GM19240 (cell line): ENCODE measurements around the gene MAT2B.
"Not testable (repeated sequence)": the region's sequence is repeated elsewhere in the genome, so short reads cannot be mapped to it uniquely, and the experiment has no call there.

Source experiments
- DNase-seq: peaks from one replicate; pipeline ENCODE4 v3.0.0; 2011; ENCODE audit warnings: low spot score; ENCODE audit not compliant: insufficient read length

MAT2B gene

DNA sequence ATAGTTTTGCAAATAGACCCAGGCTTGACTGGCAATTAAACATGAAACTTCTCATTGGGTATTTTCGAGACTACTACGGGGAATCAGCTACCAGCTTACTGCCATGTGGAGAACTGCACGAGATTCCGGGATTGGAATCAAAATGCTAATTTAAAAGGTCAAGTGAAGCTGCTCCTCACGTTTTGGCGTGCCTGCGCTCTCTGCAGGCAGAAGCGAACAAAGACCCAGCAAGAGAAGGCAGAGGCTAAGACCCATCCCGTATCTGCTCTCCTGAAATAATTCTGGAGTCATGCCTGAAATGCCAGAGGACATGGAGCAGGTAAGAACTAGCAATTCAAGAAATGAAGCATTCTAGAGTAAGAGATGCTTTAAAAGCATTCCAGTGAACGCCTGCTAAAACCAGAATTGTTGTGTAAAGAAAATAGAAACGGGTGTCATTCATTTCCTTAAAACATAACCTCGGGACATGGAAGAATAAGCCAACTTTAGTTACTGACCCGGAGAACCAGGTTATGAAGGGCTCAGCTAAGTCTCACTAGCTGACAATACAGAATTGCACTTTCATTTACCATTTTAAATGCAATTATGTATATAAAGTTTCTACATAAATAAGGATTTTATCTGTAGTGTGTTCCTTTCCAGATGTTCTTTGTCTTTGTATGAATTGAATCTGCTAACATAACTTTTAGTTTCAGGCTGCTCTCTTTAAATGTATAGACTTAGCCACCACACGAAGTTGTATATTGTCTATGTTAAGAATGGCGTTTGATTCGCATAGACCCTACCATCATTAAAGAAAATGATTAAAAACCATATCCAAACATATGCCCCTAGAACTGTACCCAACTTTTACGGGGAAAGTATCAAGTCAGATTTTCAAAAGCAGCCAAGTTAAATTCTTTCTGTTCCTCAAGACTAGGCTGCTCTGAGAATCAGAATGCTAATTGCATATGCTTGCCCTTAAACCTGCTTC is 2.0 kb upstream of the MAT2B start:
- DNase-seq = no peak

DNA sequence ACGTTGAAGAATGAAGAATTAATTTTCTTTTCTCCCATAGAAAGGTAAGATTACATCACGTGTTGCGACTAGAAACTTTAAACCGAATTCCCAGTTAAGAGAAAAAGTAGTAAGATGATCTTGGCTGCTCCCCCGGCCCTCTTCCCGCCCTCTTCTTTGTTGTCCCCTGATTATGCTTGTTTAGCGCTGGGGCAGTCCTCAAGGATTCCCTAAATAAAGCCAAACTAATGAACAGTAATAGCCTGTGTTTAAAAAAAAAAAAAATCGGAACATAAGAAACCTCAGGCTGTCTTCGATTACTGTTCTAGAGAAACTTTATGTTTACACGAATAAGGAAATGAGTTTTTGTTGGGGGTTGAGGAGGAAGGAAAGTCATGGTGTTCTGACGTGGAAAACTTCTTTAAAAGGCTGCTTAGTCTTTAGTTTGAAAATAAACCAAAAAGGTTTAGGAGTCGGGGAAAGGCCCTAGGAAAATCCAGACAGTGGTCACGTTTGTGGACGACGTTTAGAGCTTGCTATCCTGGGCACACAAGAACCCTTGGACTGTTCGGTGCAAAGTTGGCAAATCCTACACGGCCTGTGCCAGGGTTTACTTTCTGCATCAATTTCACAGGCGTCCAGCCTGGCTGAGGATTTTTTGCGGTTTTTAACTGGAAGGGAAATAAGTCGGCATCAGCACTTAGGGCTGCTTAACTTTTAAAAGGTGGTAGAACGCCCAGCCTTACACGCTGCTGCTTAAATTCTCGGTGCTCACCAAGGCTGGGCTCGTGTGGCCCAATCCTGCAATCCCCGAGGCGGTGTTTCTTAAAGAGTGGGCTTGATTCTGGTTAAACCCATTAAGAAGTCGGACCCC is 1.1 kb upstream of the MAT2B start:
- DNase-seq = no peak

DNA sequence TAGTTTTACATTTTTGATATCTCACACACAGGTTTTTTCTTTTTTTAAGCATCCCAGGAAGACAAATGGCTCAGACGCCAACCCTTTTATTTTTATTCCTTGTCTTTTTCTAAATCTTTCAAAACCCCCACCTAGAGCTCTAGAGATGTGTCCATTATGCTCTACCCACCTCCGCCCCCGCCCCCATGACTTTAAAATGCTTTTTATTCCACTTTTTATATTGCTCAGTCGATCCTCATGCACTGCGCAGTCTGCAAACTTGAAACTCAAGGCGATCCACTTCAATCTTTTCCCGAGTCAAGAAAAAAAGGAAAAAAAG is 411 bp upstream of the MAT2B start:
- no peak for DNase-seq

DNA sequence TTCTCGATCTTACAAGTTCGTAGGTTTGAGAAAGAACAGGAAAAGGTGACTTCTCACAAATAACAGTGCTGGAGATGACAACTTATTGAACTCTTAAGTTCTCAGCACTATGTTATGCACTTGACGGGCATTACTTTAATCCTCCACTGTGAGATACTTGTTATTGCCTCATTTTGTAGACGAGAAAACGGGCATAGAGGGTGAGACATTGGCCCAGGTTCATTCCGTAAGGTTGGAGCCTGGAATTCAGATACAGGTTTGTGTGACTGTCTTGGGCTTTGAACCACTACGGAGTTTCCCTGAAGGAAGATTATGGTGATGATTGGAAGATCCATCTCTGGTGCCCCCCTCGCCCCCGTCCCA is 657 bp downstream of the MAT2B start:
- no peak for DNase-seq

DNA sequence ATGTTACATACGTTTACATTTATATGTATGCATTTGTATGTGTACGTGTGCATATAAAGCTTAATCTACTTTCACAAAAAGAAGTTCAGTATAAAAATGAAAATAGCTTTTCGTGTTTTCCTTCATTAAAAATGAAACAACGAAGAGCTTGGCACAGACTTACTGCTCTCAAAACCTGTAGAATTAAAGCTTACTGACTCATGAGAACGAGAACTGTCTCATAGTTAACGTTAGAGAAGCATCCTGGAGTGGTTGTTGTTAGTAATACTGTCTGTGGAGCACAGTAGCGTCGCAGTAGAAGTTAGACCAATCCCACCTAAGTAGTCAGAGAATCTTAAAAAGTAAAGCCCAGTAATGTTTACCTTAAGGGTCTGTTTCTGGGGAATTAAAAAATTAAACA is 1.3 kb downstream of the MAT2B start:
- no peak for DNase-seq

DNA sequence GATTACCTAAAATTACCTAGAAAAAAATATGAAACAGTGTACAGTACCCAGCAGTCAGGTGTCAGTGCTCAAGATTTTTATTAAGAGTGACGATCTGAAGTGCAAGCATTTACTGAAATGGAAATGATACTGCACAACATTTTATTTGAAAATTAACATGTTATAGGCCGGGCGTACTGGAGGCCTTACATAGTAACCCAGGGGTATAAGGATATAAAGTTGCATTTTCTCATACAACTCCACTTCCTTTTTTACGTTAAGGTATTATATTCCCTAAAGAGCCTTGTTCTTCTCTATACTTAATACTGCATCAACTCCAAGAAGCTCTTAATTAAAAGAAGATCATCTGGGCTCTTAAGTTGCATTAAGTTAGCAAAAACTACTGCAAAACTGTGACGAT is 3.3 kb downstream of the MAT2B start:
- no peak for DNase-seq

DNA sequence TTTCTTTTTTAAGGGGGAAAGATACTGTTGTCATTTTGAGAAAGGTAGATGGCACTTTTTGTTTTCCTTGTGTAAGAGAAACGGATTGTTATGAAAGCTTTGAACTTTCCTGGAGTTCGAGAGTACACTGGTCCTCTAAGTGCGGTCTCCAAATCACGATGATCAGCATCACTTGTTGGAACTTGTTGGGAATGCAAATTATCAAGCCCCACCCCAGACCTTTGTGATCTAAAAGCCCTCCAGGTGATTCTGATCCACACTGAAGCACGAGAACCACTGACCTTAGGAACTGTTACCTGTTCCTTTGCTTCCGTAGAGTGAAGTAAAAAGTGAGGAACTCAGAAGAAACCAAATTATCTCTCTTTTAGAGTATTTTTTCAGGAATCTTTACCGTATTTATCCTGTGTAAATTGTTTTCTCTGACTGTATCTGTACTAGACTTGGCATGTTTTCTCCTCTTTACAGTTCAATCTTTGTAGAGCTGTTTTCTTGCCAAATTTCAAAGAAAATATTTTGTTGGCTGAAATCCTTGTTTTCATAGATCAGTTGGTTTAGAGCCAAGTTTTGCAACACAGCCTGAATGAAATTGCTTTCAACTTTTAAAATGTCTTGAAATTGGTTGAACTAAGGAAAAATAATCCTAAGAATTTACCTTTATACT is 4.0 kb downstream of the MAT2B start:
- DNase-seq = no peak

DNA sequence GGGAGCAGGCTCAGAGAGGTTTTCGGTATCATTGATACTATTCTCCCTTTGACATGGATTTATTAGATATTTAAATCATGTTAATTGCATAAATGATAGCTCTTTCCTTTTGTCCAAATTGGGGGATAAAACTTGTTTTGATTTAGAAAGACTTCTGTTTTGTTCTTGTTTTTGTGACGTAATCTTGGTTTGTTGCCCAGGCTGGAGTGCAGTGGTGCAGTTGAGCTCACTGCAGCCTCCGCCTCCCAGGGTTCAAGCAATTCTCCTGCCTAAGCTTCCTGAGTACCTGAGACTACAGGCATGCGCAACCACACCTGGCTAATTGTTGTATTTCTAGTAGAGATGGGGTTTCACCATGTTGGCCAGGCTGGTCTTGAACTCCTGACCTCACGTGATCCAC is 7.1 kb downstream of the MAT2B start:
- DNase-seq = no peak

DNA sequence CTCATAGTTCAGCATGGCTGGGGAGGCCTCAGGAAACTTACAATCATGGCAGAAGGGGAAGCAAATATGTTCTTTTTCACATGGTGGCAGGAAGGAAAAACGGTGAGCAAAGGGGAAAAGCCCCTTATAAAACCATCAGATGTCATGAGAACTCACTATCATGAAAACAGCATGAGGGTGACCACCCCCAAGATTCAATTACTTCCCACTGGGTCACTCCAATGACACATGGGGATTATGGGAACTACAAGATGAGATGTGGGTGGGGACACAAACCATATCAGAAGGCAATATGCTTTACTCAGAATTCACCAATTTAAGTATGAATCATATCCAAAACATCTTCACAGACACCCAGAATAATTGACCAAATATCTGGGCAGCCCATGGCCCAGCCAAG is 19.7 kb downstream of the MAT2B start:
- DNase-seq = no peak

DNA sequence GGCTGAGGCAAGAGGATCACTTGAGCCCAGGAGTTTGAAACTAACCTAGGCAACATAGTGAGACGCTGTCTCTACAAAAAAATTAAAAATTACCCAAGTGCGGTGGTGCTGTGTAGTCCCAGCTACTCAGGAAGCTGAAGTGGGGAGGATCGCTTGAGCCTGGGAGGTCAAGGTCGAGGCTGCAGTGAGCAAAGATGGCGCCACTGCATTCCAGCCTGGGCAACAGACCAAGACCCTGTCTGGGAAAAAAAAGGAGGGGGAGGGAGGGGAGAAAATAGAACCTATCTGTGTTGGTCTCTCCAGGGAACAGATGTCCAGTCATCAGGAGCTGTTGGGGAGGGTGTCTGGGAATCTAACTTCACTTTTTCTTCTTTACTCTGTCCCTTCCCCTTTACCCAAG is 24.3 kb downstream of the MAT2B start:
- no peak for DNase-seq

DNA sequence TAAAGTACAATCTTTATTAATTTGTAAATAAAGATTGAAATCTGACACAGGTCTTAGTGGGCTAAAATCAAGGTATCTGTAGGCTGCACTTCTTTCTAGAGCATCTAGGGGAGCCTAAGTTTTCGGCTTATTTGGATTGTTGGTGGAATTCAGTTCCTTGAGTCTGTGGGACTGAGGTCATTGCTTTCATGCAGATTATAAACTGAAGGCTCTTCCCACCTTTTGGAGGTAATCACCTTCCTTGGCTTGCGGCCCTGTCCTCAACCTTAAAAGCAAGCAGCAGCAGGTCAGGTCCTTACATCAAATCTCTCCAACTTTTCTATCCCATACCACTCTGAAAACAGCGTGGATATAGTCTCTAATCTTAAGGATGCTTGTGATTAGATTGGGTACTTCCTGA is 25.9 kb downstream of the MAT2B start:
- DNase-seq = no peak

DNA sequence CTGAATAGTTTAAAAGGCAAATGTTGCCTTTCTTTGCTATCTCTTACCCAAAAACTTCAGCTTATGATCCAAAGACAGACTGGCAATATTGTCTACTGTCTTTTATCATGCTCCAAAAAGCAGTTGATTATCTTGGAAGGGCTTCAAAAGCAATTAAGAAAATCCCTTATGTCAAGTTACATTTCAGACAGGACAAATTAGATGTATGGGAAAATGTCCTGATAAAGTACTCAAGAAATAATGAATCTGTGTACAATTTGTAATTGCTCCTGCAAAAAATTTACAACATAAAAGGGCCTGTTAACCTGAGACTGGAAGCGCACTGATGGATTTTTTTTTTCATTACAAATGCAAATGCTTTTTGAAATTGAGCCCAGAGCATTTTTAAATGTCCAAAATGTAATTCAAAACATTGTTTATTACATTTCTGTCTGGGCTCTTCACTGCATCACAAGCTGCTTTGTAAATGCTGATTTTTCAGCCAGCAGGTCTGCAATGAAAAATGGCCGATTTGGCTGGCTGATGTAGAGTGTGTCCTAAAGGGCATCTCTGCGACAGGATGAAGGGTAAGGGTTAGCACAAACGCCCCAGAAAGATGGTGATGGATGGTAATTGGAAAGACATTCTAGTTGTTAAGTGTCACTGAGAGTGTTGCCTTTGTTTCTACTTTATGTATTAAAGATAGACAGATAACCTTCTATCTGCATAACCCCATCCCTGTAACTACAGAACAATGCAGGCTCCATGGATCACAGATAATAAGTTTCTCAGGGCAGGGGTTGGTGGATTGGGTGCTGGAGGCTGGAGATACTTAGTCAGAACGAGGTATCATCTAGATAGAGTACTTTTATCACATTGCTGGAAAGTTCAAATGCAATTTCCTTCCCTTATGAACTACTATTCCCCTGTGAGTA is 27.0 kb downstream of the MAT2B start:
- DNase-seq = no peak

DNA sequence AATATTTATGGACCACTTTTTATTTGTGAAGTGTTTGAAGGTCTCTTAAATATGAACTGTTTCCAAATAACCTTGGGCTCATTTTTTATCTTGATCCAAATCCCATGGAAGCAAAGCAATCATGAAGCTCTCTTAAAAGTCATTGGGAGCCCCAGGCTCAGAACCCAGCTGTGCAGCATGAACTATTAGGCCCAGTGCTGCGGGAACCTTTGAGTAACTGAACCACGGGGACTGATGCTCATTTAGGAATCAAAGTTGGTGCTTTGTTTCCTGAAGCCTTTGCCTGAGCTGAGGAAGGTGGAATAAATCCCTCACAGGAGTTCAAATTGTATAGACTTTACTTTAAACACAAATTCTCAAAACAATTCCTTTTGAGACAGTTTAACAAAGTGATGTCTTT is 27.8 kb downstream of the MAT2B start:
- DNase-seq = no peak

DNA sequence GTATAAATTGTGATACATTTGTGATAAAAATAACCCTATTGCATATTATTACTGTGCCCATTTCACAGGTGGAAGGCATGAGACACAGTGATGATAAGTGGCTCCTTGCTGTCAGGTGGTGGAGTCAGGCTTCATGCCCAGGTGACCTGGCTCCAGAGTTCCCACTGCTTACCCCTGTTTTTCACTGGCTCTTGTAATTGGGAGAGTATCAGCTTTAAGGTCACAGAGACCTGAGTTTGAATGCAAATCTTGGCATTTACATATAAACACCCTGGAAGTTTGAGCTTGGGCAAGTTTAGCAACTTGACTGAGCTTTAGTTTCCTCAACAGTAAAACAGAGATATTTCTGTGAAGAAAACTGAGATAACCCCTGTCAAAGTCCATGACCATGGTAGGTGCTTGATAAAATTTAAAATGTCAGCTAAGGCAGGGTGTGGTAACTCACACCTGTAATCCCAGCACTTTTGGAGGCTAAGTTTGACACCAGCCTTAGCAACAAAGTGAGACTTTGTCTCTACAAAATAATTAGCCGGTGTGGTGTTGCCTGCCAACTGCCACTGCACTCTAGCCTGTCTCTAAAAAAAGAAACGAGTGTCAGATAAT is 29.2 kb downstream of the MAT2B start:
- DNase-seq = no peak

DNA sequence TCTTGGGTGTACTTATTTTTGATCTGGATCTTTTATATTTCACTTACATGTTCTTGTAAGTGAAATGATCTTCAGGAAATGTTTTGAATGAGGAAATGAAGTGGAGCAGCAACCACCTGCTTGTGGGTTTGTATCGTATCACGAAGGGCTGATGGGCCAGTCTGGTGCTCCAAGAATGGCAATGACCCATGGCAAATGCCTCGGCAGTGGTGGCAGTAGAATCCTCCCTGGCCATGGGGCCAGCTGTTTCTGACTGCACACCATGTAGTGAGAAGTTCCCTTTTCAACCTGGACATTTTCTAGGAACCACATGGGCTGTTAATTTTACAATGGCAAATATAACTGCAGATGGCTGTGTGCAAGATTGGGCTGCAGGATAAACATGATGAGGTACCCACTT is 29.9 kb downstream of the MAT2B start:
- DNase-seq = no peak

DNA sequence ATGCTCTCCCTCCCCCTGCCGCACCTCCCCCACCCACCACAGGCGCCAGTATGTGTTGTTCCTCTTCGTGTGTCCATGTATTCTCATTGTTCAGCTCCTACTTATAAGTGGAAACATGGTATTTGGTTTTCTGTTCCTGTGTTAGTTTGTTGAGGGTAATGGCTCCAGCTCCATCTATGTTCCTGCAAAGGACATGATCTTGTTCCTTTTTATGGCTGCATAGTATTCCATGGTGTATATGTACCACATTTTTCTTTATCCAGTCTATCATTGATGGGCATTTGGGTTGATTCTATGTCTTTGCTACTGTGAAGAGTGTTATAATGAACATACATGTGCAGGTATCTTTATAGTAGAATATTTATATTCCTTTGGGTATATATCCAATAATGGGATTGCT is 31.0 kb downstream of the MAT2B start:
- not testable (repeated sequence) for DNase-seq

DNA sequence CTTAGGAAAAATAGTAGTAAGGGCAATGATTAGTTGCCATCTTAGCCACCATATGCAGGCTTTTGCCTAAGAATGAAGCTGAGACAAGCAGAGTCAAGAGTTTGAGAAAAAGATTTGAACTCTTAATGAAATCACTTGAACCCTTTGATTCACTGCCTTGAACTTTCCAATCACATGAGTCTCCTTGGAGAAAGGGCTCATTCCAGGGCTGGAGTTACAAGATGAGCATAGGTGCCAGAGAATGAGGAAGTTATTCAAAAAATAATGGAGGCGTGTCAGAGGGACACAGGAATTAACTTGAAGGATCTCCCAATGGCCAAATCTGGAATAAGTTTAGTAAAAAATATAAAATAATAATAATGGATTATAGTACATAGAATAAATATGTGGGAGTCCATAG is 35.3 kb downstream of the MAT2B start:
- DNase-seq = no peak

DNA sequence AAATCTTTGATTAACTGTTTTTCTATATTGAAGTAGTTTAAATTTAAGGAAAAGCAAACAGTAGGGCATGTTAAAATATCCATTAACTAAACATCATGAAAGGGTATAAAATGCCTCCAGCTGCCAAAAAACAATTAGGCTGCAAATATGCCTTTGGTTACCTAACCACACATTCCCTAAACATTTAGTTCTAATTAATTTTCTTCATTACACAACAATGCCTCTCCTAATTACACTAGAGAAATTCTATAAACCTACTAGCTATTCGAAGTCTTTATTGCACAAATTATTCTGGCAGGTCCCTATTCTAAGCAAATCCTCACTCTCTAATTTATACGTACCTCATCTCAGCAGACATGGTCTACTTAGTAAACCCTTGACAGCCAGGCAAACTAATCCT is 37.4 kb downstream of the MAT2B start:
- no peak for DNase-seq

DNA sequence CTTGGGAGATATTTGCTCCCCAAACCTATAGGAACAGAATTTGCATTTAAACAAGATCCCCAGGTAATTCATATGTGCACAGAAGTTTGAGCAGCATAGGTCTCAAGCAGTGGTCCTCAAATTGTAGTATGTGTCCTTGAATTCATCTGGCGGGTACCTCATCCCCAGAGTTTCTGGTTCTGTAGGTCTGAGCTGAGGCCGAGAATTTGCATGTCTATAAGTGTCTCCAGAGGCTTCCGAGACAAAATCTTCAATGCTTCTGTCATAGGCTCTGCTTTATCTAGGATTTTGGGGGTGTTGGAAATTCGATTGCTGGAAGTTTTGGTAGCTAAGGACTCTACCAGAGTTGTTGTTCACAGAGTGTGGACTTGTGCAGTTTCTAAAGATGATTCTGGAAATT is 38.6 kb downstream of the MAT2B start:
- no peak for DNase-seq

DNA sequence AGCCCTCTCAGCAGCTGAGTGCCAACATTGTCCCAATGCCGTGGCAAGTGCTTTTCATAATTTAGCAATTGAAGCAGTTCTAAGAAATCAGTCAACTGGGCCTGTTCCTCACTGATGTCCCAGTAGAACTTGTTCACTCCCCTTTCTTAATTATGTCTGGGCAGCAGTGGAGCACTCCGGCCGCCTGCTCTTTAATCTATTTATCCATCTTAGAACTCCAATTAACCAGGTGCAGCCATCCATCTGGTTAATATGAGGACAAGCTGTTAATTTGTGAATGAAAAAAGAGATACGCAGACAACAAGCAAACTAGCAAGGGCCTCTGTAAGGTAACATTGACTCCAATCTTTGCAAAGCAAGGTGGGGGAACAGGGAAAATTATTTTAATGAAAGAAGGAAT is 39.4 kb downstream of the MAT2B start:
- DNase-seq = no peak

DNA sequence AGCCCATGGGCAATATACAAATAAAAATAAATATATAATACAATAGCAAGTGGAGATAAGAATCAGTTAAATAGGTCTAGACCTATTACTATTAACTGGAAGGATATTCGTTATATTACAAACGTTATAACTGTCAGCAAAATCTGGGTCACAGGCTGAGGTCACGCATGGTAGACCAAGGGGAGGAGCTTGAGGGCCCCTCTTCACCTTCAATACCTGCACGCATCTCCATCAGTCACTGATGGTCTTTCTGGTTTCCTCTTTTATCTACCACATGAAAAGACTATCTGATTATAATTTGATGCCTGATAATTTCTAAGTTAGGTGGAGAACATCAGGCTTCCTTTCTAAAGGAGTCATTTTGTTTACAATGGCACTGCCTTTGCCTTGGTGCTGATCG is 43.2 kb downstream of the MAT2B start:
- no peak for DNase-seq
